RKO (cell line): ENCODE results near the gene USP4.
"Not testable (repeated sequence)": the region's sequence is repeated elsewhere in the genome, so short reads cannot be mapped to it uniquely, and the experiment has no call there.

Source experiments
- DNase-seq: peaks from one replicate; pipeline ENCODE4 v3.0.0-alpha.2; 2016; ENCODE audit warnings: low spot score

The USP4 gene

DNA sequence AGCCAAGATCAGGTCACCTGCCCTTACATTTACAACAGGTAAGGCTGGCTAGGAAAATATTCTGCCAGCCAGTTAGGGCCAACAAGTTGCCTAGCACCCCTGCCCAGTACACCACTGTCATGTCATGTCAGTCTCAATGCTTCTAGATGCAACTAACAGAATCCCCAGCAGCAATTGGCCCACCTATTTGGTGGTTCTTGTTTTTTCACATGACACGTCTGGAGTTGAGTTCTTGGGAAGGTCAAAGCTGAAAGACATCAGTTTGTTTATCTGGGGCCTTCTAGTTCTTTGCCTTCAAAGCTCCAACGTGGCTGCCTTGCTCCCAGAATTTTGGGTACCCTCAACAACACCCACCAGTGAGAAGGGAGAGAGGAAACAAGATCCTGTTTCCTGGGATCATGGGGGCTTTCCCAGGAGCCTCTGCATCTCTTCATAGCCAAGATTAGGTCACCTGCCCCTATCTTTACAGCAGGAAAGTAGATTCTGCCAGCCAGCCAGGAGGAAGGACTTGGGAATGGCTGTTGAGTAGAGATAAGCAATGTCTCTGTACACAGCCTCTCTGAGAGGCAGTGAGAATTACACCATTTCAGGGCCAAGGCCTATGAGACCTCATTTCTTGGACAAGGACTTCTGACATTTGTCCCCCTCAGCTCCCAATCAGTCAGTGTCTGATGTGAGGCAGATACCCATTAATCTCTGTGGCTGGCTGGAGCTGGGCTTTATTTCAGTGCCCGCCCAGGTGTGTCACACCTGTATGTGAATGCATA lies 9.7 kb upstream of the USP4 start:
- DNase-seq = no peak

GRCh38 chr3:49348361-49348760 lies 8.5 kb upstream of the USP4 start:
- not testable (repeated sequence) for DNase-seq

DNA sequence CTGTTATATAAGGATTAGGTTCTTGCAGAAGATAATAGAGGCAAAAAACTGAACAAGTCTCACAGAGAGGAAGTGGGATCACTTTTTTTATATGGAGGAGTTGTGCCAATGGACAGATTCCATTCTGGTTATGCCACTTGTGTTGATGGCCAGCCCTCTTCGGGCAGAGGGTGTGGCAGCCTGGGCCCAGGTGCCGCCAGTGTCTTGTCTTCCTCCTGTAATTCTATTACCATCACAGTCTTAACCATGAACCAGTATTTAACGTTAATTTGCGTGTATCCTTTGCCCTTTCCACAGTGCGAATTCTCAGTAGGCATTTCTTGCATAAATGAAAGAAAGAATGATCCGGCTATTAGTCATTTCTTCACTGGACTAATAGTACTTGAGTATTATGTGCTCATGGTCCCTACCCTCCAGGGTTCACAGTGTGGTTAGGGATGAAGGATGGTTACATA lies 7.0 kb upstream of the USP4 start:
- no peak for DNase-seq

- DNase-seq = no peak
These were observed 3.3 kb upstream of the USP4 start for GRCh38 chr3:49343163-49343562.

DNA sequence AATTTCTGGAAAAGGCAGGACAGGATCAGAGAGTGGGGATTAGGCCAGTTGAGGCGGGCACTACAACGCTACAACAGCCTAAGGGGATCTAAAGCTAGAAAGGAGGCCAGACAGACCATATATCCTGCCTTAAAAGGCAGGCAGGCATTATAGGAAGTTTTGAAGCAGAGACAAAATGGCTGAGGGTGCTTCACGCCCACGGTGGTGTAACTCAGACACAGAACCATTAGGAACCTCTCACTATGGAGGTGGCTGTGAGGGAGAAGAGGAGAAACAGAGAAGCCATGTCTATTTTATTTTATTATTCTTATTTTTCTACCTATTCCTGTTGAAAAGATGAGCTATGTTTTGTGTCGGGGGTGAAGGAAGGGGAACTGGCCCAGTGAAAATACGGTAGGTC lies 2.1 kb upstream of the USP4 start:
- no peak for DNase-seq

GRCh38 chr3:49339581-49339940 lies 292 bp downstream of the USP4 start:
- DNase-seq = no peak

DNA sequence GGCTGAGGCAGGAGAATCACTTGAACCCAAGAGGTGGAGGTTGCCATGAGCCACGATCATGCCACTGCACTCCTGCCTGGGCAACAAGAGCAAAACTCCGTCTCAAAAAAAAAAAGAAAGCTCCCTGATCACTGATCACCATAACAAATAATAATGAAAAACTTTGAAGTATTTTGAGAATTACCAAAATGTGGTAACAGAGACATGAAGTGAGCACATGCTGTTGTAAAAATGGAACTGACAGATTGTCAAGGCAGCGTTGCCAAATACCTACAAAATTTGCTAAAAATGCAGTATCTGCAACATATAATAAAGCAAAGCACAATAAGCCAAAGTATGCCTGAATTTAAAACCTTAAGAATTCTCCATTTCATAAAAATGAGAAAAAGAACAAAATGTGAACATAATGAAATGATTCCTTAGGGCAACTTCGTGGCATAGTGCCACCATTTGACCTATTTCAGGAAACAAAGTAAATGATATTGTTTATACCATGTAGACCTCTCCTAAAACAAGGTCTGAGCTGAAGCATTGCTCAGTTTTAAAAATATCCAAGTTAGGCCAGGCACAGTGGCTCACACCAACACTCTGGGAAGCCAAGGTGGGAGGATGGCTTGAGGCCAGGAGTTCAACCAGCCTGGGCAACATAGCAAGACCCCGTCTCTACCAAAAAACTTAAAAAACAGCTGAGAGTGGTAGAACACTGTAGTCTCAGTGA lies 5.8 kb downstream of the USP4 start:
- no peak for DNase-seq

DNA sequence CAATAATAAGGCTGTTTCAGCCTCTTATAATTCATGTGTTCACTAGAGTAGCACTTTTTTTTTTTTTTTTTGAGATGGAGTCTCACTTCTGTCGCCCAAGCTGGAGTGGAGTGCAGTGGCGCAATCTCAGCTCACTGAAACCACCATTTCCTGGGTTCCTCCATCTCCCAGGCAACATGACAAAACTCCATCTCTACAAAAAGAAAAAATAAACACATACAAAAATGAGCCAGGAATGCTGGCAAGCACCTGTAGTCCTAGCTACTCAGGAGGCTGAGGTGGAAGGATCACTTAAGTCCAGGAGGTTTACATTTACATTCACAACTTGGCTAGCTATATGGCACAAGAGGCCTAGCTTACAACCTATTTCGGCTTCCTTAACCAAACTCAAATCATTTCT lies 6.8 kb downstream of the USP4 start:
- no peak for DNase-seq

GRCh38 chr3:49329186-49329585 lies 10.7 kb downstream of the USP4 start:
- no peak for DNase-seq

- DNase-seq = not testable (repeated sequence)
These were observed 11.5 kb downstream of the USP4 start for GRCh38 chr3:49328350-49328749.

GRCh38 chr3:49327485-49327884 lies 12.4 kb downstream of the USP4 start:
- DNase-seq = peak; percentile 24

DNA sequence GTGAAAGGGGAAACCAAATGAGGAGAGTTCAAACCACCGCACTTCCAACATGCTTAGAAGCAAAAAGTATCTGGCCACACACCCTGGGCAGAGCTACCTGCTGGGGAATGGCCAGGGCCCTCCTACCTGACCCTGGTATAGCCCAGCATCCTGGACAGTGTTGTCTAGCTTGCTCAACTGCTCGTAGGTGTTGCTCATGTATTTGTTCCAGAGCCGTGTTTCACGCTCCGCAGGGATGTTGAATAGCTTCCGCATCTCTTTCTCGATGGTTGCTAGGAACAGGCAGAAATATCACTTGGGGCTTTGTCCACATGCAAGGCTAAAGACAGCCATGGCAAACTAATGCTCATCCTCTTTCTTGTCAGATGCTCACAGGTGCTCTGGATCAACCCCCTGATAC lies 15.1 kb downstream of the USP4 start:
- no peak for DNase-seq

- DNase-seq = no peak
These were observed 23.0 kb downstream of the USP4 start for GRCh38 chr3:49316696-49317457.

- no peak for DNase-seq
These were observed 25.8 kb downstream of the USP4 start for GRCh38 chr3:49313896-49314688.

- DNase-seq = no peak
These were observed 28.6 kb downstream of the USP4 start for GRCh38 chr3:49311283-49311682.

- DNase-seq = no peak
These were observed 29.2 kb downstream of the USP4 start for GRCh38 chr3:49310677-49311076.

DNA sequence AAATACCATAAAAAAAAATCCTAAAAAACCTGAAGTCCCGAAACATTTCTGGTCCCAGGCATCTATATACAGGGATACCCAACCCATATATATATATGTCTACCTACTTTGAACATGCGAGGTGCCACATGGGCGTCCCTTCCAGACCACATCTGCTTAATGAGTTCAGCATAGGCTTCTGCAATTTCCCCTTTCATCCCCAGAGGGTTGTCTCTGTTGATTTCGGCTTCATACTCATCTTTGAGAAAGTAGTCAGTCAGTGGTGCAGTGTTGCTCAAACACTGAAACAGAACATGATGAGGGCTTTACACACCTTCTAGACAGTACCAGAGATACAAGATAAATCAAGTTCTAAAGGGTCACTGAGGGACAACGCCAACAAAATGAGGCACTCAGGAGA lies 34.2 kb downstream of the USP4 start:
- DNase-seq = no peak

- no peak for DNase-seq
These were observed 37.2 kb downstream of the USP4 start for GRCh38 chr3:49302613-49303012.

DNA sequence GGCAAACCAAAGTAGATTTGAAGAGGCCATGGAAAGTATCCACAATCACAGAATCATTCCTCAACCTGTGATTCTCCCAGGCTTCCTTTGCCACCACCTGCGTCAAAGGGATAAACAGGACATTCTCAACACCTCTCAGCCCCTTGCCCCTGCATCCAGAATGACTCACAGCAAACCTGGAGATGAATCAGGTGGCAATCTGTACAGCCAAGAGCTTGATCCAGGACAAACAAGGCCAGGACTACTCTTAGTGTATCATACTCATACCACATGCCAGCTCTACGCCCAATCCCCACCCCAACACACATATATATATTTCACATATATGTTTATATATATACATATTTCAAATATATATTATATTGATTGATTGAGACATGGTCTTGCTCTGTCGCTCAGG lies 39.3 kb downstream of the USP4 start:
- no peak for DNase-seq

GRCh38 chr3:49298511-49298910 lies 41.3 kb downstream of the USP4 start:
- DNase-seq = peak; percentile 37

GRCh38 chr3:49296781-49297411 lies 43.0 kb downstream of the USP4 start:
- DNase-seq = no peak
